Measurements from ENCODE around the gene JAKMIP3.

Gene JAKMIP3

DNA sequence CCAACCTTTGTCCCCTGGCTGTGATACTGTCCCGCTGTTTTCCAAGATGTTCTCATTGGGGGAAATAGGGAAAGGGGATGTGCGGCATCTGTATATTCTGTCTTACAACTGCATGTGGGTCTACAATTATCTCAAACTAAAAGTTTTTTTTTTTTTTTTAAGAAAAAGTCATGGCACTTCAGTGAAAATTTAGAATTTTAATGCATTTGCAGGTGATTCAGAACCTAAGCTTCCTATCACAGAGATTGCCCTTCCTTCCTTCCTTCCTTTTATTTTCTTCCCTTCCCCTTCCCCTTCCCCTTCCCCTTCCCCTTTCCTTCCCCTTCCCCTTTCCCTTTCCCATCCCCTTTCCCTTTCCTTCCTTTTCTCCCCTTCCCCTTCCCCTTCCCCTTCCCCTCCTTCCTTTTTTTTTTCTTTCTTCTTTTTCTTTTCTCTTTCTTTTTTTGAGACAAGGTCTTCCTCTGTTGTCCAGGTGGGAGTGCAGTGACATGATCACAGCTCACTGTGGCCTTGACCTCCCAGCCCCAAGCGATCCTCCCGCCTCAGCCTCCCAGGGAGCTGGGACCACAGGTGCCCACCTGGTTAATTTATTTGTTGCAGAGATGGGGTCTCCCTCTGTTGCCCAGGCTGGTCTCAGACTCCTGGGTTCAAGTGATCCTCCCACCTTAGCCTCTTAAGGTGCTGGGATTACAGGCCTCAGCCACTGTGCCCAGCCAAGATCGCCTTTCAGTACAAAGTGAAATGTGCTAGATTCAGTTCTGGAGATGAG is 32.0 kb downstream of the JAKMIP3 start:
- no peak for DNase-seq (ENCODE audit: low read depth in 2 of 2)

DNA sequence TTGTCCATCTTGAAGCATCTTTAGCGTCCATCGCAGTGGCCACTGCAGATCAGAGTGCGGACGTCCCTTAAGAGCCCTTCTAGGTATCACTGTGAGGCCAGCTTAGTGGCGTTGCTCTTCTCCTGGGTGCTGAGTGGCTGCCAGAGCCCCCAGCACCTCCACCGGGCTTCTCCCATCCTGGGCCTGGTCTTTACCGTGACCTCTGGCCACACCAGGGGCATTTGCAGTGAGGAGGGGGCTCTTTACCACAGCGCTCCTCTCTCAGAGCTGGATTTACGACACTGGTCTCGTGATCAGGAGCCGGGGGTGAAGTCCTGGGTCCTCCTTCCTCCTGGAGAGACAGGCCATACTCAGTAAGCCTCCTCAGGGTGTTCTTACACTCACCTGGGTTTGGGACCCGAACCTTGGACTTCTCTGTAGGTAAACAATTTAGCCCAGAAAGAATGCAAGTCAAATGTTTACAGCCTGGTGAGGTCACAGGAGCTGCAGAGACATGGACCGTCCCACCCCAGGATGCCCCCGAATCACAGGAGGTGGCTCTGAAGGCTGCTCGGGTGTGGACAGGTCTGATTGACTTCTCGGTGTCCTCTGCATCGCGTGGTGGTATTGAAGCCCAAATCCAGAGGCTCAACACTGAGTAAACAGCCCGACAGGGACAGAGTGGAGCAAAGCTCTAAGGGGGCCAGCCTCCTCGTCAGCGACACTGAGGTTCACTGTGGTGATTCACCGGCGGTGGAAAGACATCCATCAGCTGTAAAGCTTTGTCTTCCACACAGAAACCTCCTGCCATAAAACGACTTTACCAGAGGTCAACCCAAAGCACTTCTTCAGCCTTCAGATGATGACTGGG is 33.0 kb downstream of the JAKMIP3 start:
- no peak for DNase-seq (ENCODE audit: low read depth in 2 of 2)

DNA sequence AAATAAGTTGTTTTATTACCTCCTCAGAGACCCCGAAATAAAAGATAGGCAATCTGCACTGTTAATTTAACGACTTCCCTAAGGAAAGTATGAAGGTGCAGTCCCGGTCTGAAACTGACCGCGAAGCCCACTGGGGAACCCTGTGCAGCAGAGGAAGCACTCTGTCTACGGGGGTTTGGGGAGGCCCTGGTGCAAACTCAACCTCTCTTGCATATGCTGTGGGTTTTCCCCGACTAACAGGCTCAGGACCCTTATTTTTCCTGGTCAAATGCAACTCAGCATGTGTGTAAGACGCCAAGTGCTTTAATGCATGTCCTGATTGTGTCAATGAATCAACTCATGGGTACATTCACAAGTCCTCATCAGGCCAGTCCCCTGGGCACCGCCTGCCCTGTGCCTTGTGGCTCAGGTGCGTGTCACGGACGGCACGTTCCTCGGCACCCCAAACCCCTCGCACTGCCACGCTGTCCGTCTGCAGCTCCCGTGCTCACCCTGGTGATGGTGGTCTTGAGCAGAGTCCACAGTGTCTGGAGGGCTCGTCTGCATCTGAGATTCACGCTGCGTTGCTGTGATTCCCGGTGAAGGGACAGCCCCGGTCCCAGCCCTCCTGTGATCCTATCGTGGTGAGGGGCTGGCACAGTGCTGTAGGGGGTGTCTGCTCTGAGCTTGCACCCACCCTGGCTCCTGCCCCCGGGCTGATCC is 33.8 kb downstream of the JAKMIP3 start:
- no peak for DNase-seq (ENCODE audit: low read depth in 2 of 2)

DNA sequence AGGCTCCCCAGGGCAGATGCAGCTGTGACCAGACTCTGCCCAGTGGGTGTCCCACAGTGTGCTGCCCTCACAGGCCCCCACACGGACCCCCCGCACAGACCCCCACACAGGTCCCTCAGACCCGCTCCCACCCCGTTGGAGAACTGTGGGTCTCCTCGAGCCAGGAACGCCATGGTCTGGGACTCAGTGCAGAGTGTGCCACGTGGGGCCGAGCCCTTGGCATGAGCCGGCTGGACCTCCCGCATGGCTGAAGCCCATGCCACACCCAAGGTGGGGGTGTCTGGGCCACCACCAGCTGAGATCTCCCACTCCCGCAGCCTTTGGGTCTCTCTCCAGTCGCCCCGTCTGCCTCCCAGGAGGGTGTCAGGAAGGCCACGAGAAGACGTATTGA is 34.3 kb downstream of the JAKMIP3 start:
- no peak for DNase-seq (ENCODE audit: low read depth in 2 of 2)

DNA sequence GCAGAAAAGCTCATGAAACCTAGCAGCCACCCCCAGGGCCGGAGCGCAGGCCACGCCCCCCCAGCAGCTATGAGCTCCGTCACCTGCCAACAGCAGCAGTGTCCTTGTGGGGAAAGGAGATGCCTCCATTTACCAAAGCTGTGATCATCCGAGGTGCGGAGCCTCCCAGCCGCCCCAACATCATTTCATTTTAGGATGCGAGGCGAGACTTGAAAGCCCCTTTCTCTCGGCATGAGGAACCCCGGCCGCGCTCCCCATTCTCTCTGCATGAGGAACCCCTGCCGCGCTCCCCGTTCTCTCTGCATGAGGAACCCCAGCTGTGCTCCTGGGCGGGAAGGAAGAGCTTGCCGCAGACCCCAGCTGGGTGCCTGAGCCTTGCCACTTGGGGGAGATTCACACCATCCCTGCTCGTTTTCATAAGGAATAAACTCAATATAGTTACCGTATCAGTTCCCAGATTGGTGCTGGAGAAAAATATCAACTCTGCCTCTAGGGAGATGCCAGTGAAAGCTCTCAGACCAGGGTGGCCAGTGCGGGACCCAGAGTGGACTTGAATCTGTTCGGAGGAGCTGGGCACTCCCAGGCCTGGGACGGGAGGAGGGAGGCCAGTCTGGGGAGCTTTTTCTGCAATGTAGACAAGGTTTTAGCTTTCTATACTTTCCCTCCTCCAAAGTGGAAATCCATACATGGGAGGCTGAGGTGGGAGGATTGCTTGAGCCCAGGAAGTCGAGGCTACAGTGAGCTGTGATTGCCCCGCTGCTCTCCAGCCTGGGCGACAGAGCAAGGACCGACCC is 35.0 kb downstream of the JAKMIP3 start:
- DNase-seq (ENCODE audit: low read depth in 2 of 2) = no peak

DNA sequence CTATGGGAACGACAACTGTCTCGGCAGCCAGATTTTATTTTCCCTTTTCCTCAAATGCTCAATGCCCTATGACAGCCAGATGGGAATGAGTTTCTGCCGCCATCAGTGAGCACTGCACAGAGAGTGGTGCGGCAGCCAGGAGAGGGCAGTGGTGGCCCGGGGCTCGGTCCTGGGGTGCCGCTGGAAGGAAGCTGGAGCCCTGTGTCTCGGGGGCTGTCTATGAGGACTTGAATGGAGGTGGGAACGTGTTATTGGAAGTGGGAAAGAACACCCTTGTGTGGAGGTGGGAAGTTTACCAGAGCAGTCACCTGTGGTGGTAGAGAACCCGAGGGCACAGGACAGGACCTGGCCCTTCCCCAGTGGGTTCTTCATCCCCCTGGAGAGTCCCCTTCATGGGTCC is 35.8 kb downstream of the JAKMIP3 start:
- no peak for DNase-seq (ENCODE audit: low read depth in 2 of 2)

DNA sequence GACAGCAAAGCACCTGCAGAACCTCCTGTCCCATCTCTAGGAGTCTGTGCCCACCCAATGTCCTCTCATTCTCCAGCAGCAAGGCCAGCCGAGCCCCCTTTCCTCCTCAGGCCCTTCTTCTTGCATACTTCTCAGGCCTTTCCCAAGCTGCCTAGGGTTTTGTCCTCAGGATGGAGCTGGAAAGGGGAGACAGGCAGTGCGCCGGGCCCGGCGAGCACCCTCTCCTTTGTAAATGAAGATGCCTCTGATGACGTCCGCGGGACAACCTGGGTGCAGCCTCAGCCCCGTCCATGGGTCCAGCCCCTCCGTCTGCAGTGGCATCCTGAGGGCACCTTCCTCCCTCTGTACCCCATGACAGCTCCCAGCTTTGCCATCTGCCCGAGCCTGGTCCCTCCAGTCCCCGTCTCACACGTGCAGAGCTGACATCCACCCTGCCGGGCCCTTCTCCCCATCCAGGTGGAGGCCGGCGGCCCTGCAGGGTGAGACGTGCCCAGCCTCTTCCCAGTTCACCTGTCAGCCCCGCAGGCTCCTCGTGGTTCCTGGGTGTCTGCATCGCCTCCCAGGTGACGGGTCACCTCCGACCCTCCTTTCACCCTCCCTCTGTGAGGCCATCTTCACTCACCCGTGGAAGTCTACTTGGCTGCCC is 36.4 kb downstream of the JAKMIP3 start:
- no peak for DNase-seq (ENCODE audit: low read depth in 2 of 2)

DNA sequence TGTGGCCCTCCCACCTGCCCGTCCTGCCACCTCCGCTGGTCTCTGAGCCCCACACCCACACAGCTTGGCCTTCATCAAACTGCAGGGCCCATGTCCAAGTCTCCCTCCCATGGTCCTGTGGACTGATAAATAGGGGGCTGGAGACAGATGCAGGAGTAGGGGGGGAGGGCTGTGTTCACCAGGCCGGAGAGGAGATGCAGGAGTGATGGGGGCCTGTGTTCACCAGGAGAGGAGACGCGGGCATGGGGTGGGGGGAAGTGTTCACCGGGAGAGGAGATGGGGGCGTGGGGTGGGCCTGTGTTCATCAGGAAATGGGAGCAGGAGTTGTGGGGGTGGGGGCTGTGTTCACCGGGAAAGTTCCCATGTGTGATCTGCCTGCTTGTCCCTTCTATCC is 37.0 kb downstream of the JAKMIP3 start:
- DNase-seq (ENCODE audit: low read depth in 2 of 2) = no peak

DNA sequence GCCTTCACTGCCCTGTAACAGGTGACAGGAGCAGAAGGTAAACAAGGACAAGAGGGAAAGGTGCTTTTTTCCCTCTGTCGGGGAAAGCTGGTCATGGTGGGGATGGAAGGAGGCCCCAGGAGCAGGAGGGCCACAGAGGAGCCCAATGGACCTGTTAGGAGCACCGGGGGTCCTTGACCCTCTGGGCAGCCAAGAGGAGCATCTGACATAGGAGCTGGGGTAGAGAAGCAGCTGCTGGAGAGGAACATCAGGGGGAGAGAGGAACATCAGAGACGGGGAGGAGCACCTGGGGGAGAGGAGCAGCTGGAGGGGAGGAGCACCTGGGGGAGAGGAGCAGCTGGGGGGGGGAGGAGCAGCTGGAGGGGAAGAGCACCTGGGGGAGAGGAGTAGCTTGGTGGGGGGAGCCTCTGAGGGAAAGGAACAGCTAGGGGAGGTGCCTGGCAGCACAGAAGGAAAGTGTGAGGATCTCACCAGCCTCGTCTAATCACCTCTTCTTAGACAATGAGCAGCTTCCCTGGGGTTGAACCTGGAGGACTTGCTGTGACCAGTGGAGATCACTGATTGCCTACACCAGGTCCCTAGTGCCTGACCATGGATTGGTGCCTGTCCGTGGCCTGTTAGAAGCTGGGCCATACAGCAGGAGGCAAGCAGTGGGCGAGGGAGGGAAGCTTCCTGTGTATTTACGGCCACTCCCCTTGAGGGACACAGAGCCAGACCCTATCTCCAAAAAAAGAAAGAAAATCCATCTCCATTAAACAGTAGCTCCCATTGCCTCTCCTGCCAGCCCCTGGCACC is 37.6 kb downstream of the JAKMIP3 start:
- no peak for DNase-seq (ENCODE audit: low read depth in 2 of 2)

DNA sequence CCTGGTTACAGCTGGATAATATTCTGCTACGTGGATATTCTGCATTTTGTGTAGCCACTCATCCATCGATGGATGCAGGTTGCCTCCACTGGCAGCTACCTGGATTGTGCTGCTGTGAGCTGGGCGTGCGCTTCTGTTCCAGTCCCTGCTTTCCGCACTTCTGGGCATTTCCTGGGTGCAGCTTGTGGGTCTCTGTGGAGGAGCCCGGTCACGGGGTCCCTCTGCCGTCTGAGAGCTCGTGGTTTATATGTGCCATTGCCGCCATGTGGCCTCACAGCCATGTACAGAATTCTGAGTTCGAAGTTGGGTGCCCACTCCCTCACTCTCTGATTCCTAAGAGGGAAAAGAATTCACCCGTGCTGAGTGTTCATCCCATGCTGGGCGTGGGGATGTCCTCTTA is 38.3 kb downstream of the JAKMIP3 start:
- no peak for DNase-seq (ENCODE audit: low read depth in 2 of 2)

DNA sequence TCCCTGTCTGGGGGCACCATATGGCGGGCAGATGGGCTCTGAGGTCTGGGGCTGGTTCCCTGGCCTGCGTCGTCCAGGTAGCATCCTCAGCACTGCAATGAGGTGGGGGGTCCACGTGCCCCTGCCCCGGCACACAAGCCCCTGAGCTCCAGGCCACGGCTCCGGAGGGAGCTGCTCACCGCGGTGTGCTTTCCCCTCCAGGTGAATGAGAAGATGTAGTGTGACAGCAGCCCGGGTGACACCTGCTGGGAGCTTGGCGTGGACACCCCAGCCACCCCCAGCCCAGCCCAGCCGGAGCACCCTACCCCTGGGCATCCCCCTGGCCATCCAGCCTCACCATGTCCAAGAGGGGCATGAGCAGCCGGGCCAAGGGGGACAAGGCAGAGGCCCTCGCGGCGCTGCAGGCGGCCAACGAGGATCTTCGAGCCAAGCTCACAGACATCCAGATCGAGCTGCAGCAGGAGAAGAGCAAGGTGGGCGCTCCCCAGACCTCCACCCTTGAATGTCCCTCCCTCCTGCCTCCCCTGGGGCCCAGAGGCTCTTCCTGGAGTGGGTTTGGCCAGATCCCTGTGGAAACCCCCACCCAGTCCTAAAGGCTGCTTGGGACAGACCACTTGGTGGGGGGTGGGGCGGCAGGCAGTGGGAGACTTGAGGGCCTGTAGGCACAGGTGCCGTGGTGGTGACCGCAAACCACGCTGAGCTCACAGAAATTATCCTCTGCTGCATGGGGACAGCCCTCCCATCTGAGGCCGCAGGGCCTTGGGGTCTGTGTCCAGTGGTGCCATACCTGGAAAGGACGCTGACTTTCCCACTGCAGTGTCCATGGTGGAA is 38.9 kb downstream of the JAKMIP3 start:
- DNase-seq (ENCODE audit: low read depth in 2 of 2) = no peak

DNA sequence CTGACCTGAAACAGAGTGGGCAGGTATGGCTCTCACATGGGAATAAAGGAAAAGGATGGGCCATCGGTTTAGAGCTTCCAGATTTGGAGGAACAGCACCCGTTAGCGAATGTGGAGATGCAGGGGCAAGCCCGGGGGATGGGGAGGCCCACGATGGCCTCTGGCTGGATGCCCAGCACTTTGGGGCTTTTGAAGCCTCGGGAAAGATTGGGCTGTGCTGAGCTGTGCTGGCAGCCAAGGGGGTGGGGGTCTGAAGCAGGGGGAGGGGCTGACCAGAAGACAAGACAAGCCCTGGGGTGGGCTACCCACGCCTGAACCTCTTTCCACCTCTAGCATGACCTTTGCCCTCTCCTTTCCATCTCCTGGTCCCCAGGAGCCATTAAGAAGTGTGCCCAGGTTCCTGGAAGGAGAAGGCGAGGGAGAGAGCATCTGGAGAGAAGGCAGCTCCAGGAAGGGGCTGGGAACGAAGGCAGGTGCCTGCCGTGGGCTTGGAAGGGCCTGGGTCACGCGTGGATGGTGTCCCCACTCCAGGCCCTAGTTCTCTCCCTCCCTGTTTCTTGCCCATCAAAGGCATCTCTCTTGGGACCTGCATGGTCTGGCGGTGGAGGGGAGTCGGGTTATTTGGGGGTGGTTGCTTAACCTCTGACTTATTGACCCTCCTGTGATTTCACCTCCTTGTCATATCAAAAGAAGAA is 39.7 kb downstream of the JAKMIP3 start:
- no peak for DNase-seq (ENCODE audit: low read depth in 2 of 2)

DNA sequence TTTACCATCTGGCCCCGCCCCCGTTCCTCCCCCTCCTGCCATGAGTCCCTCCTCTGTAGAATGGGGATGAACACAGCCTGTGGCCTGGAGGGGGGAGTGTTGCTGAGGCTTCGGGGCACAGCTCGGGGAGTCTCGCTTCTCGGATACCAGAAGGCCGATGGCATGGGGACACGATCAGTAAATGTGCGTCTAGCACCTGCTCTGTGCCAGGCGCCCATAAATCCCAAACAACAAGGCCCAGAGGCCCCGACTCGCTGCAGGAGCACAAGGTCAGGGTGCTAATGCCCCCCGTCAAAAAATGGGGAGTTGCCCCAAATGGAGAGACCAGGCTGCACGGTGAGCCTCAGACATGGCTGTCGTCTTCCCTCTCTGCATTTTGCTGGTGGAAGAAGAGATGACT is 40.7 kb downstream of the JAKMIP3 start:
- DNase-seq (ENCODE audit: low read depth in 2 of 2) = no peak

DNA sequence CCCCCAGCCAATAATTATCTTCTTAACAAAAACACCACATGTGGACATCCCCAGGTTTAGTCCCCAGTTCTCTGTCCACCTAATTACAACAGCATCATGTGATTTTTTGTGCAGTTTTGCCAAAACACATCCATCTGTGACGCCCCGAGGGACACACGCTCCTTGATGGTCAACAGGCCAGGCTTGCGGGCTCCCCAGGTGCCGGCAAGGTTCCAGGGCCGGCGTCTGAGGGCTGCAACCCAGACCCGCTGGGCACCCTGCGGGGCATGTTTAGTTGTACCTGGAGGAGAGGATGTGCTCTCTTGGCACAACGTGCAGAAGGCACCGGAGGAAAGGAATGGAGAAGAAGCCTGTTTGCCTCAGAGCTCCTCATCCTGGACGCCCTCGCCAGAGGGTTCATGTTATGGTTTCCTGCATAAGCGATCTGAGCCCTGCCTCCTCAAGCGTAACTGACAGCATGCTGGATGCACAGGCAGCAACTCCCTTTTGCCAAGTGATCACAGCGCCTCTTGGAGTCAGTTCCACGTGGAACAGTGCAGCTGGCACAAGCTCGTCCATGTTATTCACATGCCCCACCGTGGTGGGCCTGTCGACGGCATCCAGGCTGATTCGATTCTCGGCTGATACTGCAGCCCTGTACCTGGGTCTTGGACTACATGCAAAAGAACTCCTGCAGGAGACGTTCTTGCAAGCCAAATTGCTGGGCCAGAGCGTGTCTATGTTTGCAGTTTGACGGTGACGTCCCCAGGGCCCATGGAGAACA is 41.6 kb downstream of the JAKMIP3 start:
- DNase-seq (ENCODE audit: low read depth in 2 of 2) = no peak

DNA sequence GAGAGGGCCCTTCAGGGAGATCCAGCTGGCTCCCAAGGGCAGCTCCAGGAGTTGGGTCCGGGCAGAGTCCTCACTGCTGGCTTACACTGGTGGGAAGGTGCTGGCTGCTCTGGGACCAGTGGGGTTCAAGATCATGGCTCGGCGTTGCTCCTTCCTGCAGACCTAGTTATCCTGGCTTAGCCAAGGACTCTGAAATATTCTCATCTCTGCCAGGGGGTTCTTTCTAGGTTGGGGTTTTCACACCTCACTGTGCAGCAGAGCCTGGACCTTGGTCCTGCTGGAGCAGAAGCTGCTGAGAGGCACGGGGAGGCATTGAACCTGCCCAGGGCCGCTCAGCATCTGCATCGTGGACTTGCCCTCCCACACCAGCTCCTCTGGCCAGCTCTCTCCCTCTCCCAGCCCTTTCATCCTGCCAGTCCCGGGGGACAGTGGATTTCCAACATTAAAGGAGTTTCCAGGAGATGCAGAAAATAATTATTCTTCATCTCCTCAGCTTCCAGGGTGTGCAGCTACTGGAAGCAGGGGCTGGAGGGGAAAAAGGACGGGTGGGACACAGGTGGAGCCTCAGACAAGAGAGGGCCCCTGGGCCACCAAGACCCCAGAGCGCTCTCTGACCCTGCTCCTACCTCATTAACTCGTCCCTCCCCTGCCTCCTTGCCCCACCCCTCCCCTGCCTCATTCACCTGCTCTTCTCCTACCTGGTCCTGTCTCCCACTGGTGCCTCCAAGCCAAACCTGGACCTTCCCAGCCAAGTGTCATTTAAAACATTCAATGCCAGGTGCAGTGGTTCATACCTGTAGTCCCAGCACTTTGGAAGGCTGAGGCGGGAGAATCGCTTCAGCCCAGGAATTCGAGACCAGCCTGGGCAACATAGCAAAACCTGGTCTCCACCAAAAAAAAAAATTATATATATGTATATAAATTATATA is 42.5 kb downstream of the JAKMIP3 start:
- no peak for DNase-seq (ENCODE audit: low read depth in 2 of 2)

DNA sequence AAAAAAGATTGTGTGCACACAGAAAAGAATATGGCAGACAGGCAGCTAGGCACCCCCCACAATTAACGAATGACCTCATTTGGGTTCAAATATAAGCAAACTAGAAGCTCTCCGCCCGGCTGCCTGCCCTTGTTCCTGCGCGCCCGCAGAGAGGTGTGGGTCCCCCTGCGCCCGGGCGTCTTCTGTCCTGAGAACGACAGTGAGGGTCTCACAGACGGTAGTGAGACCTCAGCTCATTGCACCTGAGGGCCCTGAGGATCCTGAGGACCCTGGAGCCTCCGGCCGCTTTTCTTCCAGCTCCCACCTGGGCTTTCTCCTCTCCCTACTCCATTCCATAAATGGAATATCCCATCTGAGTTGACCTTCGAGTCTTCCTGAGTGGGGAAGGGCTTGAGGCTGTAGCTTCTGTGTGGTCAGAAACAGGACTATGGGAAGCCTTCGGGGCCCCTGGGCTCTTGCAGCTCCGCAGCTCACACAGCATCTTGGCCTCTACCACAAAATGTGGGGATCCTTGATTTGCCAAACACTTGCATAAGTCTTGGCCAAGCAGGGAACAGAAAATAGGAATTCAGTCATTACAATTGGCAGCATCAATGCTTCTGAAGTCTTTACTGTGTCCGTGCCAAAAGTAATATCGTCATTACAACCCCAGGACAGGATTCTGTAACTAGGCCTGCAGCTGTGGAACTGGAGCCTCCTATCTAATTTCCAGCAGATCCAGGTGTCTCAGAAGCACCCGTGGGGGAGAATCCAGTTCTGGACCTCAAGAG is 43.8 kb downstream of the JAKMIP3 start:
- DNase-seq (ENCODE audit: low read depth in 2 of 2) = no peak

All from stimulated activated CD8-positive, alpha-beta memory T cell treated with anti-CD3 and anti-CD28 coated beads, Interleukin-15, amount 100 ng/mL, for 48 hours (primary cell).